K562 (cell line): ENCODE measurements around the gene ARID4B. TPM values are rescaled to one million over a fixed set of nuclear protein-coding genes. Genes with fewer than 3 reads are reported as not detected.
A peak's percentile ranks its signal among the peaks of the same experiment; 100 is the strongest.

Experiments
- ARID2 ChIP-seq: fragments of 450-650 bp; IDR thresholded peaks from 2 replicates; pipeline ENCODE4 v1.6.1; 2017; ENCODE audit warnings: antibody characterized with exemption, mild to moderate bottlenecking
- FOXK1 ChIP-seq: sonication (generic); formaldehyde crosslinking; IDR thresholded peaks from 2 replicates; pipeline ENCODE4 v1.8.0; 2022; ENCODE audit warnings: missing genetic modification reagents, mild to moderate bottlenecking, borderline replicate concordance
- FOXP4 ChIP-seq: sonication (generic); formaldehyde crosslinking; IDR thresholded peaks from 2 replicates; pipeline ENCODE4 v1.8.0; 2022; ENCODE audit warnings: mild to moderate bottlenecking, missing genetic modification reagents, borderline replicate concordance
- HDAC8 ChIP-seq: fragments of 450-650 bp; IDR thresholded peaks from 2 replicates; pipeline ENCODE4 v1.6.1; 2016; ENCODE audit warnings: mild to moderate bottlenecking, missing genetic modification characterization, moderate library complexity, missing compliant biosample characterization
- JUN ChIP-seq, 2 experiments: sonication (generic) in 1 of 2; formaldehyde crosslinking in 1 of 2; IDR thresholded peaks; 2 replicates each; pipeline versions ENCODE4 v1.6.1 to v1.8.0; 2012 to 2022; ENCODE audit warnings: borderline replicate concordance in 2 of 2, mild to moderate bottlenecking in 2 of 2, improper control_type of control experiment in 1 of 2, low read depth in 1 of 2, low read length in 1 of 2, missing genetic modification reagents in 1 of 2
- KAT7 ChIP-seq: sonication (generic); formaldehyde crosslinking; IDR thresholded peaks from 2 replicates; pipeline ENCODE4 v1.8.0; 2022; ENCODE audit warnings: missing genetic modification reagents, mild to moderate bottlenecking, borderline replicate concordance
- KLF1 ChIP-seq: fragments of 450-650 bp; IDR thresholded peaks from 2 replicates; pipeline ENCODE4 v1.6.1; 2016; ENCODE audit warnings: missing genetic modification characterization, missing compliant biosample characterization
- MAZ ChIP-seq, 2 experiments: fragments of 450-650 bp in 1 of 2; sonication (generic) in 1 of 2; formaldehyde crosslinking; IDR thresholded peaks in 1 of 2; conservative IDR thresholded peaks in 1 of 2; 2 replicates each; pipeline versions ENCODE4 v1.4.0 to v1.5.0; 2020; ENCODE audit warnings: mild to moderate bottlenecking in 1 of 2, missing genetic modification reagents in 1 of 2
- MGA ChIP-seq: fragments of 450-650 bp; IDR thresholded peaks from 2 replicates; pipeline ENCODE4 v1.6.1; 2016; ENCODE audit warnings: mild to moderate bottlenecking, moderate library complexity
- PHF8 ChIP-seq: fragments of 200-600 bp; sonication (generic); IDR thresholded peaks from 2 replicates; pipeline ENCODE4 v1.6.1; 2012; ENCODE audit warnings: mixed run types, mild to moderate bottlenecking, inconsistent platforms, low read length, moderate library complexity, borderline replicate concordance
- RUNX1 ChIP-seq: sonication (generic); IDR thresholded peaks from 2 replicates; pipeline ENCODE4 v1.6.1; 2016; ENCODE audit warnings: antibody characterized with exemption, low read depth
- SMAD4 ChIP-seq: fragments of 250-450 bp; sonication (Bioruptor Pico); conservative IDR thresholded peaks from 2 replicates; pipeline ENCODE4 v1.8.0; 2021; ENCODE audit warnings: inconsistent platforms, mild to moderate bottlenecking, moderate library complexity
- TCF7 ChIP-seq: sonication (generic); IDR thresholded peaks from 2 replicates; pipeline ENCODE4 v1.6.1; 2016; ENCODE audit warnings: antibody characterized with exemption, borderline replicate concordance
- polyA plus RNA-seq, 8 experiments: library from polyadenylated mRNA; depleted of rRNA in 4 of 8; stranded (reverse) in 5 of 8; unstranded in 3 of 8; fragments of >200 nt; fragmentation: Nextera tagmentation in 2 of 8; fragmentation: Illumina TruSeq in 1 of 8; extraction: Ambion mirVana in 2 of 8; extraction: Trizol in 1 of 8; gene quantifications; 2 replicates each; pipeline versions ENCODE4 v1.2.1 to v1.2.3, GENCODE V29; 2011 to 2014; ENCODE audit warnings: inconsistent platforms in 1 of 8, missing spikeins in 1 of 8
- total RNA-seq, 7 experiments: library from RNA; depleted of rRNA in 6 of 7; stranded (reverse); fragments of >200 nt in 6 of 7; fragmentation: Illumina TruSeq in 2 of 7; extraction: Trizol in 2 of 7; gene quantifications; 2 replicates each; pipeline versions ENCODE4 v1.2.1 to v1.2.3, GENCODE V29; 2011 to 2021; ENCODE audit warnings: low replicate concordance in 1 of 7

ARID4B gene
- total and polyA plus RNA-seq, 9 of the 15 experiments (the other 6 are each of a cell fraction or from before 2014, with no cell fraction given) = 8.4 to 38.9 (median 18.5) TPM

- no peak for TF ChIP-seq TCF7
- no peak for TF ChIP-seq JUN (IDR thresholded peaks at IDR 0.05; ENCODE audit: borderline replicate concordance, low read depth, low read length)
- no peak for TF ChIP-seq JUN (CRISPR knock-in tag; IDR thresholded peaks at IDR 0.05; ENCODE audit: borderline replicate concordance)
- no peak; the same call in 1 of the 2 replicates for TF ChIP-seq PHF8
- no peak for TF ChIP-seq MAZ (CRISPR knock-in tag; conservative IDR thresholded peaks at IDR 0.05 in 1 of 2, IDR thresholded peaks at IDR 0.05 in 1 of 2)
- no peak for TF ChIP-seq HDAC8 (tag)
- TF ChIP-seq MGA = no peak
- no peak for TF ChIP-seq SMAD4 (CRISPR knock-in tag)
- no peak for TF ChIP-seq KLF1 (tag)
- TF ChIP-seq FOXP4 (CRISPR knock-in tag) = no peak
- peak; percentile 95; the same call in 1 of the 2 replicates for TF ChIP-seq KAT7
- no peak for TF ChIP-seq FOXK1 (CRISPR knock-in tag)
- 0 out of 2 replicates have a peak, but pooled peaks have one; percentile 42 for TF ChIP-seq ARID2
- no peak for TF ChIP-seq RUNX1
These were observed 1.3 kb upstream of the ARID4B start (continued) for GRCh38 chr1:235329139-235329902.
